Activated CD4-positive, alpha-beta T cell treated with anti-CD3 and anti-CD28 coated beads, Interleukin-2, Interleukin-4, amounts not matched to agents 100 ng/mL and 50 ng/mL, durations not matched to agents 16 hours and 8 hours (primary cell): ENCODE results near the gene MST1.

Experiments used
- DNase-seq: peaks from one replicate; pipeline ENCODE4 v3.0.0-alpha.2; 2020; ENCODE audit warnings: low spot score

Gene MST1

DNA sequence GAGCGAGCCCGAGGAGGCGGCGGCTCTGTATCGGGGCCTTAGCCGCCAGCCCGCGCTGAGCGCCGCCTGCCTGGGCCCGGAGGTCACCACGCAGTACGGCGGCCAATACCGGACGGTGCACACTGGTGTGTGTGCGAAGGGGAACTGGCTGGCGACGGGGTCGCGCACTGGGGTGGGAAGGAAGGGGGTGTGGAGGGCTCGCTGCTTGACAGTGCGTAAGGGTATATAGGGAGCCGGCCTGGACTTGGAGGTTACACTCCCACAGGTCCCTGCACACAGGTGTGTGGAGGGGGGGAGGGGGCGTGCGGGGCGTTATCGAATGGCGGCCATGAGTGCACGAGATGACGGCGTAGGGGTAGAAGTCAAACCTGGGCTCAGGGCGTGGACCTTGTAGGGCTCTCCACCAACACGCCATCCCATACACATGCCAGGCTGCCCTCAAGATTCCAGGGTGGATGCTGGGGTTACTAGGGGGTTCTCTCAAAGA, 14.7 kb downstream of the MST1 start:
- DNase-seq: no peak

DNA sequence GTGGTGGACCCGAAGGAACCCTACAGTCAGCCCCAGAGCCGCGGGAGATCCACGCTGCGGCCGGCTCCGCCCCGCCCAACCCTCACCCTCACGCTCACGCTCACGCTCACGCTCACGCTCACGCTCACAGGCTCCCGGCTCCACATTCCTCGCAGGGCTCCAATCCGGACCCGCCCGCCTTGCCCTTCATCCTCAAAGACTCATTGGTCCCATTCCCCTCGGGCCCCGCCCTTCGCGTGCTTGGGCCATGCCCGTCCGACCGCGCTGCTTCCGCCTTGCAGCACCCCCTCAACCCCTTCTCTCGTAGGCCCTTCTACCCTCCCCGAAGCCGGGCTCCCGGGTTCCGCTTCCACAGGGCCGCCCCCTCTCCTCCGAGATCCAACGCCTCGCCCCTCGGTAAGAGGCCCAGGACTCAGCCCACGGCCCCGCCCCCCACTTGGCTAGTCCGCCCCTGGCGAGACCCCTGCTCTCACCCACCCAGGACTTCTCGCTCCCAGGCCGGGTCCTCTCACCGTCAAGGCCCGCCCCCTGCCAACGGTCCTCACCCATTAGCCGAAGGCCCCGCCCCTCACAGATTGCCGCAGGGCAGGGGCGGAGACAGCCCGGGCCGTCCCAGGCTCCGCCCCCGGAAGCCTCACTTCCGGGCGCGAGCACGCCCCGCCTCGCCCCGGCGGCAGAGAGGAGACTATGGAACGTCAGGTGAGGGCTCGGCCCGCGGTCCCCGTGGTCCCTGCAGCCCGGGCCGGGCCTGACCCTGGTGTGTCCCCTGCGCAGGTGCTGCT, 15.4 kb downstream of the MST1 start, which contains the start of gene APEH:
Gene APEH (plus strand): TSS at position 637 of the 782 bp plus-strand sequence. CDS start 51 bp downstream, at position 688.
- peak; percentile 99 for DNase-seq

DNA sequence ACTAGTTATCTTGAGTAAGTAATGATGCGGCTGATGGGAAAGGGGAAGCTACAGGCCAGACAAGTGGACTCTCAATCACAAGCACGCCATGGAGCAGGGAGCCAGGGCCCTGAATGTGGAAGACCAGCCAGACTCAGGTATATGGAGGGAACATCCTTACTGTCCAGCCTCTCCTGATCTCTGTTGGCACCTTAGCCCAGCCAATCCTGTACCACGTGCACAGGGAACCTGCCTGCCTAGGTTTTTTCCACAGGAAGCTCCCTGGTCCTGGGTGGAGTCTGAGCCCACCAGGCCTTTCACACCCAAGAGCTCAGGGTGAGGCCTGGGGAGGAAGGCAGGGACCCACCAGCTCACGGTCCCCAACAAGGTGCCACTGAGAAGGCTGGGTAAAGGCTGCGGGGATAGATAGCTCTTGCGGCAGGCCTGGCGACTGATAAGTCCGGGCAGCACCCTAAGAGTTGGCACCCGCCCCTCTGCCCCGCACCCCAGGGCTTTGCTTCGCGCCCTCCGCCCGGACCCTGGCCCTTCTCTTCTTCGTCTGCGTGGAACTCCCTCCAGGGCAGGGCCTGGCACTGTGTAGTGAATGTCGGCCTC, 16.1 kb downstream of the MST1 start:
- DNase-seq: peak; percentile 28

DNA sequence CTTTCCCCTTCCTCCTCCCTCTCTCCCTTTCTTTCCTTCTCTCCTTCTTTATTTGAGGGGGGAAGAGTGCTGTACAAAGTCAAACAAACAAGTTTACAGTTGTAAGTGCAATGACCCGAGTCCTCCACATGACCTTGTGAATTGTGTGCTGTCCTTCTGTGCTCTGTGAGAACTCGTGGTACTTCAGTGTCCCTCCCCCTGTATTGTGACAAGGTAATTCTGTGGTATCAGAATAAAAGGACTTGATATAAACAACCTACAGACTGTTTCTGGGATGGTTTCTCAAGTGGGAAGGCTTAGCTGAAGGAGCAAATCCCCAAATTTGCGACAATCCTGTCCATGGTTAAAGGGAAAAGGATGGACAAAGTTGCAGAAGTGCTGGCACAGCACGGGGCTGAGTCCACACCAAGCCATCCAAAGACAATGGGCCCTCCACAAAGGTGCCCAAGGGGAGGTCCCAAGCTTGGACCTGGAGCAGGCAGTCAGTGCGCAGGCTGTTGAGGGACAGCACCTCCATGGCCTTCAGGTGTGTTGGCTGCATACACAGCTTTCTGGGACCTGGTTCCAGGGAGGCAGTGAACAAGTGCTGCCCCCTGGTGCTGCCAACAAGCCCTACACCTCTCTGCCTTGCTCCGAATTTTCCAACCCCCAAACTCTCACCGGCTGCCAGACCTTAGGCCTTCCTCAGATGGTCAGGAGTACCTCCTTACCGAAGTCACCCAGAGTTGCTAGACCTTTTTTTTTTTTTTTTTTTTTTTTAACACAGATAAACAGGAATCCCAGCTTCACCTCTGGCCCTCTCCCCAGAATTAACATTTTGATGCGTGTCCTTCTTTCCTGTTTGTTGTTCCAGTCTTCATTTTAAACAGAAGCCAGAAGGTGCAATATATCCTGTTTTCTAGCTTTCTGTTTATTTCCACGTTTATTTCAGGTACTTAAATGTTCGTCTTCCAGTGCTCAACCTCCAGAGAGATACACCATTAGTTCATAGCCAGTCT, 17.7 kb downstream of the MST1 start:
- DNase-seq: peak; percentile 77

DNA sequence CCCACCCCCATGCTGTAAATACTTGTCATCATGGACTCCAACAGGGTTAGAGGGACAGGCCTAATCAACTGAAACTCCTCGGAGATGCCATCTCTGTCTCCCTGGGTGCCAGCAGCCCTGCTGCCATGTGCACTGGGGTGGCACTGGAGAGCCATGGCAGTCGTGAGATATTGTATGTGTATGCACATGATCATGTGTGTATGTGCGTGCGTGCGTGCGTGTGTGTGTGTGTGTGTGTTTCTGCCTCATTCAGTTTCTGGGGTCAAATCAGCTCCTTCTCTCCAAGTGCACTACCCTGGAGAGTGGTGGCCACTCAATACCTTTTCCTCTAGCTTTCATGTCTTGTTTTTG, 18.4 kb downstream of the MST1 start:
- no peak for DNase-seq

DNA sequence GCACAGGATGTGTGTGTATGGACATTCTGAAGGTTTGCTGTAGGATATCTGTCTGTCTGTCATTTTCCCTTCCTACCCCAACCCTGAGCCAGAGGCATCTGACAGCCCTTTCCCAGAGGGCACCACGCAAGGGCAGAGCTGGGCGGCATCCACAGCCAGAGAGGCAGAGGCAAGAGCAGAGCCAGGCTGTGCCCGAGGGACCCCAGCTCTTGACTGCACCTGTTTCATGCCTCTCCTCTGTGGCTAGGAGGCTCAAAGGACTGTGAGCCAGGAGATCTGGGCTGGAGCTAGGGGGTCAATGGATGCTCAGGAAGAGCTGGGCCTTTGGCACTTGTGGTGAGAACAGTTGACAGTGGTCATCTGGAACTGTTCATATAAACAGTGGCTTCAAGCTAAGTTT, 19.9 kb downstream of the MST1 start:
- no peak for DNase-seq

DNA sequence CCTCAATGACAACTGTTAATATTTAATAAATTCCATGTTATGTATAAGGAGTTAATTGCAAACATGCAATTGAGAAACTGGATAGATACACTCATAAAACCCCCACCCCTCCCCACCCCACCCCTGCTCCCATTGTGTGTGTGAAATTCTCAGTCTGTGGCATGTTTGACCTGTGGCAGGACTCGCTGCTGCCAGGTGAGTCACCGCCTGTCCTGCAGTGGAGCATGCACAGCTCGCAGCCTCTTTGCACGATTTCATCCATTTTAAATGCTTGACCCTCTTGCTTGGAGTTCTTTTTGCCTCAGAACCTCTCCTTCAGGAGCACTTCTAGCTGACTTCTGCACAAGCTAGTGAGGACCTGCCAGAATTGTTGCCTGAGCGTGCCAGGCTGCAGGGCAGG, 20.4 kb downstream of the MST1 start:
- DNase-seq: no peak

DNA sequence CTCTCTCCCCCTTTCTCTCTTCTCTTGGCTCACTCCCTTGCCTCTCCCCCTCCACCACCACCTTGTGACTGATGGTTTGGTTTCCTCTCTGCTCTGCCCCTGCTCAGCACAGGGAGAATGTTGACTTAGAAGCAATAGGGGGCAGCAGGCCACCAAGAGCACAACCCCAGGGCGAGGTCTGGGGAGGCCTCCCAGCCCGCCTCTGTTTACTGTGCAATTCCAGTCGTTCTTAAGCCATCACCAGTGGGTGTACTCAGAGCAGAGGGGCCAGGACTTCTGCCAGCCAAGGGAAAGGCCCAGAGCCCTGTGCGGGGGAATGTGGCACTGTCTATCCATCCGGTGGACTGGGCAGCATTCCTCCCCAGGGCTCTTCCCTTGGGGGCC, 20.9 kb downstream of the MST1 start:
- no peak for DNase-seq

DNA sequence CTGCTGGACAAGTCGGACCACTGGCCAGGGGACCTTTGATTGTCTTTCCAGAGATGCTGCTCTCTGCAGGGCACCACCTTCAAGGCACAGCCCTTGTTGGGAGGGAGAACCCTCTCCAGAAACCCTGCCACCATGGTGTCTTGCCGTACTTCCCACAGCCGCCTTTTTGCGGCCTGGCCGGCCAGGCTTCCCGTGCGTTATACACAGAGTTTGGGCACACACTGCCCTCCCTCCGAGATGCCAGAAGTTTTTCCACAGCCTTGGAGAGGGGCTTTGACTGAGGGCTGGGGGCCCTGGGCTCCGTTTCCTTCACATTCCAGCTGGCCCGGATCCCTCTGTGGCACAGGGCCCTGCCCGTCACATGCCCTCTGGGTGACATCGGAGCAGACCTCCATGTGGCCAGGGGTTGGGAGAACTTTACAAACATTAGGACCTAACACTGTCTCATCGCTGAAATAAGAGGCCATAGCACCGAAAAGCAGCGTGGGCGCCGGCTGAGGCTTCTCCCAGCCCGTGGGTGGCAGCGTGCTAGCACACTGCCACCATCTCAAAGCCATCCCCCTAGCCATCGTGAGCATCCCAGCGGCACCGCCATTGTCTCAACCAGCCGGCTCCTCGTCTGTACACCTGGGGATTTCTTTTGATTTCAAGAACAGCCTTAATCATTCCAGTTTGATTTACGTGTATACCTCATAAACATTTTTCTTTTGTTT, 21.4 kb downstream of the MST1 start:
- no peak for DNase-seq

DNA sequence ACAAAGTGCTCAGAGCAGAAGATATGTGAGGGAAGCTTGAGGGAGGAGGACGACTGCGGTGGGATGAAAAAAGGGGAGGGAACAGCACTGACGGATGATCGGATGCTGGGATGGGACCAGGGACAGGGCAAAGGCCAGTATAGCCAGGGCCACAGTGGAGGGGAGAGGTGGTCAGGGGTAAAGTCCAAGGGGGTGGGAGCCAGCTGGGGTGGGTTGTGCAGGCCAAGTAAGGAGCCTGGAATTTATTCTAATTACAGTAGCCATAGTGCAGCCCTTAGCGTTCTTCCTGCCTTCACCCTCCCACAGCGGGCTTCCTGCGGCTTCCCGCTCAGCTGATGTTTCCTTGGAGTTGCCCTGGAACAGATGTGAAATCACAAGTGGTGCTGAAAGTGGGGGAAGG, 22.7 kb downstream of the MST1 start:
- DNase-seq: no peak

DNA sequence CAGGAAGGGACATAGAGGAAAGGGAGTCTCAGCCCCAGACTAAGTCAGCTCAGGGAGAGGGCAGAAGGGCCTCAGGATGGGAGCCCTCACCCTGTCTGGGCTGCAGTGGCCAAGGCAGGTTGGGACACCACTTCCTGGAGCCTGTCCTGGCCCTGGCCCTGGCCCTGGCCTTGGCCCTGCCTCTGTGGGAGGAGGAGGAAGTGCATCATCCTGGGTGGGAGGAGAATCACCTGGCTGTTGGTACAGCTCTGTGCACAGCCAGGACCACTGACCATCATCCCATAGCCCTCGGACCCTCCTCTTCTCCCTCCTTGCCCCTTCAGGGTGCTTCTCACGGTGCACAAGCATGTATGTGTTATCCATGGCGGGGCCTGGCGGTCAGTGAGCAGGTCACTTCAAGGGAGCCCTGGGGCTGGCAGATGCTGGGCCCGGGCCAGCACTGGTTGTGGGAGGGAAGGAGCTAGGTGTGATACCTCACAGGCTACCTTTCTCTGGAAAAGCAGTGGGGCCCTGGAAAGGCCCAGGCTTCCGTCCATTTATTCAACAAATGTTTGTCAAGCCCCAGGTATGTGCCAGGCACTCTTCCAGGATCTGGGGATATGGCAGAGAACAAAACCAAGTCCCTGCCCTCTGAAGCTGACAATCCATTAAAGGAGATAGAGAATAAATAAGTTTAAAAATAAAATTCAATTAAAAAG, 23.3 kb downstream of the MST1 start:
- DNase-seq: no peak

DNA sequence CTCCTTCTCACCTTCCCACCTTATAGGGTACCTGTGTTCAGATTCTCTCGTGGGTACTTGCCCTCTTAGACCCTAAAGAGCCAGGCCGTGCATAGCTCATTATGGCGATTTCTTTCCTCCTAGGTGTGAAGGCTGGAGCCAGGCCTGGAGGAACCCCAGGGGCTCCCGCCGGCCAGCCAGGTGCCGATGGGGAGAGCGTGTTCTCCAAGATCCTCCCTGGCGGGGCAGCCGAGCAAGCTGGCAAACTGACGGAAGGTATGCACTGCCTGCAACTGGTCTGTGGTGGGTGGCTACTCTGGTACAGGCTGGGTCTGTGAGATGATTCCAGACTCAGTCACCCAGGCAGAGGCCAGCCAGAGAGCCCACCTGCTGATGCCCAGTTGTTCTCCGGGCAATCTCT, 25.0 kb downstream of the MST1 start:
- DNase-seq: no peak

DNA sequence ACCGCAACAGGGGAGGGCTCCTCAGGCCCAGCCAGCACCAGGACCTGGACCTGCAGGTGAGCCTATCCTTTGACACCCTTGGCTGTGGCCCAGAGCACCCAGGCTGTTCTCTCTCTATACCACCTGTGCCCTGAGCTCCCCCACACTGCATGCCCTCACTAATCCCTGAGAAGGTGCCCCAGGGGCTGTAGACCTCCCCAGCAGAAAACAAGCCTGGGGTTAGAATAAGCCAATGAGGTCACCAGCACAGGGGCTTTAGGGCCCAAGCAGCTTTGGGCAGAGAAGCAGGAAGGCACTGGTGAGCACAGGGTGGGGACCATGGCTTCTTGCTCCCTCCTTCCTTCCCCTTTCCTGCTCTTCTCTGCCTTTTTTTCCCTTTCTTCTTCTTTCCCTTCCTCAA, 25.4 kb downstream of the MST1 start:
- DNase-seq: no peak

DNA sequence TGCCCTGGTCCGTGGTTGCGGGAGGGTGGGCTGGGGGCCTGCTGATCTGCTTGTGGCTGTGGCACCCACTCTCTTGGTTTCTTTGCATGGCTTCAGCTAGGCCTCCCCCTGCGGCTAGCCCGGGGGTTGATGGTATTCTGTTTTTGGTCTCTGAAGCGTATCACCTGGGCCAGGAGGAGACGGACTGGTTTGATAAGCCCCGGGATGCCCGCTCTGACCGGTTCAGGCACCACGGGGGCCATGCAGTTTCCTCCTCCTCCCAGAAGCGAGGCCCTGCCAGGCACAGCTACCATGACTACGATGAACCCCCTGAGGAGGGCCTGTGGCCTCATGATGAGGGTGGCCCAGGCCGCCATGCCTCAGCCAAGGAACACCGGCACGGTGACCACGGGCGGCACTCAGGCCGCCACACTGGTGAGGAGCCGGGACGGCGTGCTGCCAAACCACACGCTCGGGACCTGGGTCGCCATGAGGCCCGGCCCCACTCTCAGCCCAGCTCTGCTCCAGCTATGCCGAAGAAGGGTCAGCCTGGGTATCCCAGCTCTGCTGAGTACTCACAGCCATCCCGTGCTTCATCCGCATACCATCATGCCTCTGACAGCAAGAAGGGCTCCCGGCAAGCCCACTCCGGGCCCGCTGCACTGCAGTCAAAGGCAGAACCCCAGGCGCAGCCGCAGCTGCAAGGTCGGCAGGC, 26.4 kb downstream of the MST1 start:
- no peak for DNase-seq

DNA sequence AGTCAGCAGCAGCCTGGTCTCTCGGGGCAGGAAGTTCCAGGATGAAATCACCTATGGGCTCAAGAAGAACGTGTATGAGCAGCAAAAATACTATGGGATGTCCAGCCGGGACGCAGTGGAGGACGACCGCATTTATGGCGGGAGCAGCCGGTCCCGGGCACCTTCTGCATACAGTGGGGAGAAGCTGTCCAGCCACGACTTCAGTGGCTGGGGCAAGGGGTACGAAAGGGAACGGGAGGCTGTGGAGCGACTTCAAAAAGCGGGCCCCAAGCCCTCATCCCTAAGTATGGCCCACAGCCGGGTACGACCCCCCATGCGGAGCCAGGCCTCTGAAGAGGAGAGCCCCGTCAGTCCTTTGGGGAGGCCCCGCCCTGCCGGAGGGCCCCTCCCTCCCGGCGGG, 27.3 kb downstream of the MST1 start:
- DNase-seq: no peak

DNA sequence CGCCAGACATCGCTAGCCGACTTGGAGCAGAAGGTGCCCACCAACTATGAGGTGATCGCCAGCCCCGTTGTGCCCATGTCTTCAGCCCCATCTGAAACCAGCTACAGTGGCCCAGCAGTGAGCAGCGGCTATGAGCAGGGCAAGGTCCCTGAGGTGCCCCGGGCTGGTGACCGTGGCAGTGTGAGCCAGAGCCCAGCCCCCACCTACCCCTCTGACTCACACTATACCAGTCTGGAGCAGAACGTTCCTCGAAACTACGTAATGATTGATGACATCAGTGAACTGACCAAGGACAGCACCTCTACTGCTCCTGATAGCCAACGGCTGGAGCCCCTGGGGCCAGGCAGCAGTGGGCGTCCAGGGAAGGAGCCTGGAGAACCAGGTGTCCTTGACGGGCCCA, 28.0 kb downstream of the MST1 start:
- no peak for DNase-seq

DNA sequence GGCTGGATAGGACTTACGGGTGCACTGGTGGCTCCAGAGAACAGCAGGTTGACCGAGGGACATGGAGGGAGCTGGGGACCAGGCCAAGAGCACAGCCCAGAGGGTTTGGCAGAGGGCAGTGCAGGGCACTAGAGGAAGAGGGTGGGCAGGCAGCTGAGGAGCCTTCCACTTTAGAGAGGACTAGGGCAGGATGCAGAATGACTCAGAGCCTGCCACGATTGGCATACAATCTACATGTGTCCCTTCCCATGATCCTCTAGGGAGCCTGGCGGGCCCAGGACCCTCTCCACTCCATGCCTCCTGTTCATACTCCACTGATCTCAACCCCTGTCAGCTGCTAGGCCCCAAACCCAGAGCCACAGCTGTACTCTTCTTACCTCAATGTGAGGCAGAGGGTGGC, 29.5 kb downstream of the MST1 start:
- no peak for DNase-seq

DNA sequence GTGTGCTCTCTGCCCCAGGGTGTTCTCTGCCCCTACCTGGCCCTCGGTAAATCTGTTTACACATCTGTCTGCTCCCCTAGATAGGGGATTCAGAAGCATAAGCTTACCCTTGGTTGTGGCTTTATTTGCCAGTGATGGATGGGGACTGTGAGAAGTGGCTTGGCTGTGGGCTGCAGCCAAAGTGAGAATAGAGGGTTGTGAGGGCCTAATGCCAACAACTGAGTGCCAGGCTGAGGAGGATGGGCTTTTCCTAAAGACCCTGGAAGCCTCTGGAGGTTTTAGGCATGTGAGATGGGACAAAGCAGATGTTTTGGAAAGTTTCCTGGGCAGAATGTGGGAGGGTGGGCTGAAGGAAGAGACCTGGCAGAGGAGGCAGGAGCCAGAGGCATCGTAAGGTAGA, 30.6 kb downstream of the MST1 start:
- no peak for DNase-seq

DNA sequence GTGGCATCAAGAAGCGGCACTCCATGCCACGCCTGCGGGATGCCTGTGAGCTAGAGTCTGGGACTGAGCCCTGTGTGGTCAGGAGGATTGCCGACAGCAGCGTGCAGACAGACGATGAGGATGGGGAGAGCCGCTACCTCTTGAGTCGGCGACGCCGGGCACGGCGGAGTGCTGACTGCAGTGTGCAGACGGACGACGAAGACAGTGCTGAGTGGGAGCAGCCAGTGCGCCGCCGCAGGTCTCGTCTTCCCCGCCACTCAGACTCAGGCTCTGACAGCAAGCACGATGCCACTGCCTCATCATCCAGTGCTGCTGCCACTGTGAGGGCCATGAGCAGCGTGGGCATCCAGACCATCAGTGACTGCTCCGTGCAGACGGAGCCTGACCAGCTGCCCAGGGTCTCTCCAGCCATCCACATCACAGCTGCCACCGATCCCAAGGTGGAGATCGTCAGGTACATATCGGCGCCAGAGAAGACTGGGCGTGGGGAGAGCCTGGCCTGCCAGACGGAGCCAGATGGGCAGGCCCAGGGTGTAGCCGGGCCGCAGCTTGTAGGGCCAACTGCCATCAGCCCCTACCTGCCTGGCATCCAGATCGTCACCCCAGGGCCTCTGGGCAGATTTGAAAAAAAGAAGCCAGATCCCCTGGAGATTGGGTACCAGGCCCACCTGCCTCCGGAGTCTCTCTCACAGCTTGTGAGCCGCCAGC, 31.9 kb downstream of the MST1 start:
- no peak for DNase-seq

DNA sequence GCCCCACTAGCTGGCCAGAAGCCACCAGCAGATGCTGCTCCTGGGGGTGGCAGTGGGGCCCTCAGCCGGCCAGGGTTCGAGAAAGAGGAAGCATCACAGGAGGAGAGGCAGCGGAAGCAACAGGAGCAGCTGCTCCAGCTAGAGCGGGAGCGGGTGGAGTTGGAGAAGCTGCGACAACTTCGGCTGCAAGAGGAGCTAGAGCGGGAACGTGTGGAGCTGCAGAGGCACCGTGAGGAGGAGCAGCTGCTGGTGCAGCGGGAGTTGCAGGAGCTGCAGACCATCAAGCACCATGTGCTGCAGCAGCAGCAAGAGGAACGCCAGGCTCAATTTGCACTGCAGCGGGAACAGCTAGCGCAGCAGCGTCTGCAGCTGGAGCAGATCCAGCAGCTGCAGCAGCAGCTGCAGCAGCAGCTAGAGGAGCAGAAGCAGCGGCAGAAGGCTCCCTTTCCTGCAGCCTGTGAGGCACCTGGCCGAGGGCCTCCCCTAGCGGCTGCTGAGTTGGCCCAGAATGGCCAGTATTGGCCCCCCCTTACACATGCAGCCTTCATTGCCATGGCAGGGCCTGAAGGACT, 32.6 kb downstream of the MST1 start:
- no peak for DNase-seq
